Spinal cord (tissue), 10 donors: ENCODE data around the gene STN1. TPM values are rescaled to one million over a fixed set of nuclear protein-coding genes. Genes with fewer than 3 reads are reported as not detected.

Source experiments
- DNase-seq, 6 donors: peaks; one replicate each; pipeline versions ENCODE4 v3.0.0 to v3.0.0-alpha.2; 2013 to 2015; ENCODE audit warnings: low spot score in 6 of 6, low read depth in 4 of 6
- H3K27ac ChIP-seq: one replicate; pipeline ENCODE4 v1.5.1; 2013; ENCODE audit warnings: low read depth, low read length, control low read depth
- H3K27me3 ChIP-seq: one replicate; pipeline ENCODE4 v1.6.1; 2013; ENCODE audit warnings: low read length; ENCODE audit not compliant: control insufficient read depth, insufficient read depth
- H3K36me3 ChIP-seq: one replicate; pipeline ENCODE4 v1.6.1; 2013; ENCODE audit warnings: low read length; ENCODE audit not compliant: control insufficient read depth, insufficient read depth
- H3K4me1 ChIP-seq: one replicate; pipeline ENCODE4 v1.6.1; 2013; ENCODE audit warnings: low read length; ENCODE audit not compliant: control insufficient read depth, insufficient read depth
- H3K4me3 ChIP-seq: one replicate; pipeline ENCODE4 v1.5.1; 2013; ENCODE audit warnings: low read depth, low read length, control low read depth
- H3K9me3 ChIP-seq: one replicate; pipeline ENCODE4 v1.6.1; 2013; ENCODE audit warnings: low read length; ENCODE audit not compliant: control insufficient read depth, insufficient read depth
- WGBS: methylation state at CpG from one replicate; pipeline ENCODE4 v1.1.5; 2013; ENCODE audit warnings: missing lambda C conversion rate; ENCODE audit not compliant: insufficient coverage; 5-methylcytosine and 5-hydroxymethylcytosine counted together
- polyA plus RNA-seq, 2 donors: library from polyadenylated mRNA; unstranded; fragments of 120-200 nt; gene quantifications; one replicate each; pipeline ENCODE4 v1.2.1, GENCODE V29; 2013; ENCODE audit not compliant: insufficient read length in 2 of 2
- total RNA-seq, 2 donors: library from RNA; depleted of rRNA in 1 of 2; stranded (reverse); fragments of 120-200 nt in 1 of 2; fragments of >200 nt in 1 of 2; gene quantifications; one replicate each; pipeline versions ENCODE4 v1.2.3 to v1.2.4, GENCODE V29; 2013 to 2014
- donor health status: healthy.

Gene STN1
- total and polyA plus RNA-seq, 4 donors: 12.7 to 30.9 (median 17.7) TPM

- Histone ChIP-seq H3K27ac (no peak overlapping the region), H3K4me1 (peaks cover 36% of the 10 kb centered on the region)
- WGBS: 89% methylated on average over 1 of the region's 3 CpGs
These were observed 74.9 kb downstream of the STN1 start for GRCh38 chr10:103843045-103843444.

GRCh38 chr10:103842605-103843004 is 75.4 kb downstream of the STN1 start:
- Histone ChIP-seq H3K36me3 (no peaks in the 10 kb centered on the region), H3K4me1 (peaks cover 41% of the 10 kb centered on the region), H3K4me3 (no peak overlapping the region), H3K9me3 (no peaks in the 10 kb centered on the region), H3K27ac (no peak overlapping the region), H3K27me3 (peaks cover 6% of the 10 kb centered on the region)
- WGBS: no CpG with 5 or more reads among the region's 7 CpGs
- no peak for DNase-seq

More at GRCh38 chr10:103843045-103843444, 74.9 kb downstream of the STN1 start:
- Histone ChIP-seq H3K36me3 (no peaks in the 10 kb centered on the region), H3K4me3 (no peak overlapping the region), H3K27me3 (peaks cover 4% of the 10 kb centered on the region), H3K9me3 (no peaks in the 10 kb centered on the region)
- no peak for DNase-seq

- Histone ChIP-seq H3K4me3 (no peak overlapping the region), H3K27ac (no peak overlapping the region), H3K9me3 (no peaks in the 10 kb centered on the region), H3K4me1 (peaks cover 46% of the 10 kb centered on the region), H3K36me3 (no peaks in the 10 kb centered on the region), H3K27me3 (peaks cover 6% of the 10 kb centered on the region)
- DNase-seq: no peak
- 87% methylated on average over 3 of the region's 7 CpGs for WGBS
These were observed 76.5 kb downstream of the STN1 start for GRCh38 chr10:103841519-103841918.

- H3K27me3 ChIP-seq: peaks cover 6% of the 10 kb centered on the region
- DNase-seq: no peak
- WGBS: 20% methylated on average over 1 of the region's 4 CpGs
- H3K4me1 ChIP-seq: peaks cover 46% of the 10 kb centered on the region
- H3K4me3 ChIP-seq: no peak overlapping the region
- H3K27ac ChIP-seq: no peak overlapping the region
- no peaks in the 10 kb centered on the region for H3K36me3 ChIP-seq
- H3K9me3 ChIP-seq: no peaks in the 10 kb centered on the region
These were observed 77.3 kb downstream of the STN1 start for GRCh38 chr10:103840740-103841070.

- H3K27ac ChIP-seq: peak overlapping the region; percentile 50
- WGBS: 38% methylated on average over 14 of the region's 18 CpGs
- peak in 2 of 6 donors; percentile 37 to 48 for DNase-seq
These were observed 77.9 kb downstream of the STN1 start for GRCh38 chr10:103839872-103840739.

GRCh38 chr10:103839519-103839871 is 78.5 kb downstream of the STN1 start:
- H3K27me3 ChIP-seq: peaks cover 6% of the 10 kb centered on the region
- H3K9me3 ChIP-seq: no peaks in the 10 kb centered on the region
- H3K4me1 ChIP-seq: peaks cover 58% of the 10 kb centered on the region
- 72% methylated on average over 8 of the region's 9 CpGs for WGBS
- no peak overlapping the region for H3K4me3 ChIP-seq
- DNase-seq: no peak
- H3K36me3 ChIP-seq: no peaks in the 10 kb centered on the region
- peak overlapping the region; percentile 50 for H3K27ac ChIP-seq

More at GRCh38 chr10:103839872-103840739, 77.9 kb downstream of the STN1 start:
- no peaks in the 10 kb centered on the region for H3K36me3 ChIP-seq
- peaks cover 6% of the 10 kb centered on the region for H3K27me3 ChIP-seq
- no peaks in the 10 kb centered on the region for H3K9me3 ChIP-seq
- H3K4me1 ChIP-seq: peaks cover 52% of the 10 kb centered on the region
- no peak overlapping the region for H3K4me3 ChIP-seq

GRCh38 chr10:103838862-103839518 is 79.0 kb downstream of the STN1 start:
- H3K9me3 ChIP-seq: no peaks in the 10 kb centered on the region
- WGBS: 84% methylated on average over 11 of the region's 13 CpGs
- H3K4me1 ChIP-seq: peaks cover 59% of the 10 kb centered on the region
- no peaks in the 10 kb centered on the region for H3K36me3 ChIP-seq
- peak overlapping the region; percentile 50 for H3K27ac ChIP-seq
- peaks cover 6% of the 10 kb centered on the region for H3K27me3 ChIP-seq
- peak in 1 of 6 donors; percentile 39 for DNase-seq
- H3K4me3 ChIP-seq: no peak overlapping the region

GRCh38 chr10:103838070-103838395 is 80.0 kb downstream of the STN1 start:
- Histone ChIP-seq H3K27ac (no peak overlapping the region), H3K4me3 (no peak overlapping the region), H3K27me3 (peaks cover 4% of the 10 kb centered on the region), H3K4me1 (peaks cover 55% of the 10 kb centered on the region), H3K9me3 (no peaks in the 10 kb centered on the region), H3K36me3 (no peaks in the 10 kb centered on the region)
- no peak for DNase-seq
- WGBS: 85% methylated on average over 3 of the region's 4 CpGs

GRCh38 chr10:103837370-103838069 is 80.5 kb downstream of the STN1 start:
- H3K27ac ChIP-seq: no peak overlapping the region
- H3K4me1 ChIP-seq: peaks cover 55% of the 10 kb centered on the region
- no peak overlapping the region for H3K4me3 ChIP-seq
- H3K36me3 ChIP-seq: no peaks in the 10 kb centered on the region
- H3K27me3 ChIP-seq: peaks cover 4% of the 10 kb centered on the region
- no peaks in the 10 kb centered on the region for H3K9me3 ChIP-seq
- WGBS: 78% methylated on average over 8 of the region's 10 CpGs
- no peak for DNase-seq
